Heart right ventricle (tissue), 16 donors: ENCODE data around the gene RPRD2. TPM values are rescaled to one million over a fixed set of nuclear protein-coding genes. Genes with fewer than 3 reads are reported as not detected.

Experiments
- ATAC-seq, 8 donors: fragments of 200-7000 bp; cut with Tn5 transposase; one replicate each; pipeline ENCODE4 v1.9.1; 2020; ENCODE audit warnings: mild to moderate bottlenecking in 8 of 8, moderate library complexity in 8 of 8, moderate number of reproducible peaks in 1 of 8
- DNase-seq, 2 donors: peaks; one replicate each; pipeline ENCODE4 v3.0.0-alpha.2; 2020
- H3K27ac ChIP-seq, 10 donors: fragments of 200-600 bp; sonication (generic) in 2 of 10; one replicate each; pipeline versions ENCODE4 v1.5.0 to v1.8.0; 2020 to 2022; ENCODE audit warnings: mild to moderate bottlenecking in 3 of 10
- H3K27me3 ChIP-seq, 7 donors: fragments of 200-600 bp; one replicate each; pipeline ENCODE4 v1.8.0; 2021 to 2022; ENCODE audit warnings: mild to moderate bottlenecking in 2 of 7
- H3K36me3 ChIP-seq, 9 donors: fragments of 200-600 bp; sonication (generic) in 1 of 9; one replicate each; pipeline versions ENCODE4 v1.5.0 to v1.8.0; 2020 to 2022; ENCODE audit warnings: mild to moderate bottlenecking in 2 of 9
- H3K4me1 ChIP-seq, 9 donors: fragments of 200-600 bp; sonication (generic) in 1 of 9; one replicate each; pipeline versions ENCODE4 v1.5.0 to v1.8.0; 2020 to 2022; ENCODE audit warnings: mild to moderate bottlenecking in 4 of 9
- H3K4me3 ChIP-seq, 10 donors: fragments of 200-600 bp; sonication (generic) in 2 of 10; one replicate each; pipeline versions ENCODE4 v1.5.0 to v1.8.0; 2020 to 2022; ENCODE audit warnings: mild to moderate bottlenecking in 7 of 10, moderate library complexity in 2 of 10
- H3K9me3 ChIP-seq, 11 donors: fragments of 200-600 bp in 10 of 11; sonication (generic) in 2 of 11; one replicate each; pipeline versions ENCODE4 v1.5.0 to v1.8.0; 2013 to 2022; ENCODE audit warnings: mild to moderate bottlenecking in 2 of 11, control low read depth in 1 of 11, moderate library complexity in 1 of 11
- WGBS, 2 donors: extraction: QIAGEN DNeasy Blood & Tissue Kit; methylation state at CpG; one replicate each; pipeline ENCODE4 v1.1.7; 2013; ENCODE audit warnings: inconsistent platforms in 1 of 2; 5-methylcytosine and 5-hydroxymethylcytosine counted together
- intact Hi-C, 10 donors: fragments of 100-400 bp; cut with DNase I; formaldehyde crosslinking; loops; one replicate each; pipeline versions ENCODE4 v1.11.1 to v1.14.2; 2022
- polyA plus RNA-seq, 2 donors: library from polyadenylated mRNA; stranded (reverse); fragments of 200-250 nt; gene quantifications; one replicate each; pipeline ENCODE4 v1.2.3, GENCODE V29; 2013
- total RNA-seq, 10 donors: library from RNA; stranded (reverse); fragmentation: NEBNext Ultra II Directional in 3 of 10; extraction: Animal tissue kit (Norgen Biotek cat#: 25700) in 3 of 10; gene quantifications; one replicate each; pipeline versions ENCODE4 v1.2.1 to v1.2.4, GENCODE V29; 2021 to 2023
- TF ChIP-seq, protein P1 (sequence below), 9 donors: fragments of 200-600 bp; sonication (generic) in 2 of 9; IDR thresholded peaks; one replicate each; pipeline versions ENCODE4 v1.5.0 to v1.8.0; 2021 to 2022; ENCODE audit warnings: antibody characterized with exemption in 9 of 9, mild to moderate bottlenecking in 5 of 9, moderate library complexity in 1 of 9
- donor health status: Arrhythmogenic right ventricular cardiomyopathy.
- donor health status: ischemic (EF 13 %, LVEDD 7.1; RV severe dilation, severe dysfunction).
- donor health status: healthy with polysubstance abuse.
- donor health status: DM: no; HTN: yes; CAD: no.
- donor health status: DM: no; HTN: no; CAD: no.
- donor health status: ischemic (EF 25% LVEDD 6.9; RV normal size, moderate dysfunction).
- donor health status: ischemic (EF 25% LVEDD 5.7; RV mildly dilated, moderate dysfunction).
- donor health status: healthy.
- donor health status: DM: yes; HTN: yes; CAD: no.
- donor health status: Ischemic cardiomyopathy.
- donor health status: ischemic (EF 35%, LVEDD 5.7; RV mildly dilated, moderate dysfunction).
- donor health status: nonischemic (EF 11% LVEDD 7.7; RV severe dilation, severe dysfunction).
- donor health status: DM: yes; HTN: yes; CAD: no.
- donor health status: PGD.
- donor health status: ischemic (EF 29% LVEDD 5.4; RV normal size, mild dysfunction).
- donor health status: nonischemic (EF 23%, LVEDD 6.1; RV moderate dilation, normal function).

The RPRD2 gene
- total and polyA plus RNA-seq, 12 donors: 4.0 to 34.5 (median 27.9) TPM

DNA sequence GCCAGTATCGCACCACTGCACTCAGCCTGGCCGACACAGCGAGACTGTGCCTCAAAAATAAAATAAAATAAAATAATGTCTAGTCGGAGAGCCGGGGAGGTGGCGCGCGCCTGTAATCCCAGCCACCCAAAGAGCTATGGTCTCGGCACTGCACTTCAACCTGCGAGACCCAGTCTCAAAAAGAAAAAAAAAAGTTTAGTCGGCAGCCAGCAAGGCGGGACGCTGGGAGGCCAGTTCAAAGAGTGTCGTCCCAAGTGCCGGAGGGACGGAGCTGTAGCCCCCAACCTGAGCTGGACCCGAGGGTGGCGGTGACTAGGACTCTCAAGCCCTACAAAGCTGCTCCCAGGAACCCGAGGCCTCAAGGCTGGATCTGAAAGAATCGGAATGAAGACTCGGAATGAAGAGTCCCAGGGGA lies 151.0 kb downstream of the RPRD2 start:
- intact Hi-C loops: loop anchor here in 2 of 10 donors (1.0 kb wide), 1 partner anchor 28 kb away; the partner anchor contains the start of gene TARS2 (in 2 of the 2)

GRCh38 chr1:150515328-150516049 lies 151.5 kb downstream of the RPRD2 start, which contains the start of gene FALEC:
FALEC (plus strand) TSS chr1:150515752.
- 0% methylated on average over 54 of the region's 54 CpGs for WGBS, 2 donors
- intact Hi-C loops: loop anchor here in 2 of 10 donors (1.0 kb wide), 1 partner anchor 28 kb away; the partner anchor contains the start of gene TARS2 (in 2 of the 2)
- ATAC-seq: peak; percentile 98 to 99 (median 98)
- H3K4me1 ChIP-seq: peaks cover 0 to 23% (median 16%) of the 10 kb centered on the region in 9 donors
- no peaks in the 10 kb centered on the region for H3K27me3 ChIP-seq
- H3K27ac ChIP-seq: peak within 1 kb of the TSS; percentile 68 to 94 (median 85)
- peaks cover 0 to 26% (median 3%) of the 10 kb centered on the region in 9 donors for H3K36me3 ChIP-seq
- H3K4me3 ChIP-seq: peak within 1 kb of the TSS; percentile 52 to 78 (median 64)
- DNase-seq: peak; percentile 96 to 98
- H3K9me3 ChIP-seq: no peaks in the 10 kb centered on the region
- TF ChIP-seq, protein P1, sequence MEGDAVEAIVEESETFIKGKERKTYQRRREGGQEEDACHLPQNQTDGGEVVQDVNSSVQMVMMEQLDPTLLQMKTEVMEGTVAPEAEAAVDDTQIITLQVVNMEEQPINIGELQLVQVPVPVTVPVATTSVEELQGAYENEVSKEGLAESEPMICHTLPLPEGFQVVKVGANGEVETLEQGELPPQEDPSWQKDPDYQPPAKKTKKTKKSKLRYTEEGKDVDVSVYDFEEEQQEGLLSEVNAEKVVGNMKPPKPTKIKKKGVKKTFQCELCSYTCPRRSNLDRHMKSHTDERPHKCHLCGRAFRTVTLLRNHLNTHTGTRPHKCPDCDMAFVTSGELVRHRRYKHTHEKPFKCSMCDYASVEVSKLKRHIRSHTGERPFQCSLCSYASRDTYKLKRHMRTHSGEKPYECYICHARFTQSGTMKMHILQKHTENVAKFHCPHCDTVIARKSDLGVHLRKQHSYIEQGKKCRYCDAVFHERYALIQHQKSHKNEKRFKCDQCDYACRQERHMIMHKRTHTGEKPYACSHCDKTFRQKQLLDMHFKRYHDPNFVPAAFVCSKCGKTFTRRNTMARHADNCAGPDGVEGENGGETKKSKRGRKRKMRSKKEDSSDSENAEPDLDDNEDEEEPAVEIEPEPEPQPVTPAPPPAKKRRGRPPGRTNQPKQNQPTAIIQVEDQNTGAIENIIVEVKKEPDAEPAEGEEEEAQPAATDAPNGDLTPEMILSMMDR (IDR thresholded peaks at IDR 0.05): no peak

More for the DNA sequence above, 151.0 kb downstream of the RPRD2 start:
- TF ChIP-seq, protein P1 (IDR thresholded peaks at IDR 0.05): no peak
- H3K36me3 ChIP-seq: peaks cover 0 to 31% (median 3%) of the 10 kb centered on the region in 9 donors
- peak overlapping the region; percentile 33 to 94 (median 85) for H3K27ac ChIP-seq
- H3K9me3 ChIP-seq: no peaks in the 10 kb centered on the region
- WGBS, 2 donors: 27 to 30% methylated on average over 21 of the region's 21 CpGs
- peaks cover 0 to 24% (median 16%) of the 10 kb centered on the region in 9 donors for H3K4me1 ChIP-seq
- ATAC-seq: peak in 5 of 8 donors; percentile 0 to 19 (median 3)
- peak overlapping the region; percentile 52 to 78 (median 64) for H3K4me3 ChIP-seq
- H3K27me3 ChIP-seq: no peaks in the 10 kb centered on the region
- DNase-seq: no peak

DNA sequence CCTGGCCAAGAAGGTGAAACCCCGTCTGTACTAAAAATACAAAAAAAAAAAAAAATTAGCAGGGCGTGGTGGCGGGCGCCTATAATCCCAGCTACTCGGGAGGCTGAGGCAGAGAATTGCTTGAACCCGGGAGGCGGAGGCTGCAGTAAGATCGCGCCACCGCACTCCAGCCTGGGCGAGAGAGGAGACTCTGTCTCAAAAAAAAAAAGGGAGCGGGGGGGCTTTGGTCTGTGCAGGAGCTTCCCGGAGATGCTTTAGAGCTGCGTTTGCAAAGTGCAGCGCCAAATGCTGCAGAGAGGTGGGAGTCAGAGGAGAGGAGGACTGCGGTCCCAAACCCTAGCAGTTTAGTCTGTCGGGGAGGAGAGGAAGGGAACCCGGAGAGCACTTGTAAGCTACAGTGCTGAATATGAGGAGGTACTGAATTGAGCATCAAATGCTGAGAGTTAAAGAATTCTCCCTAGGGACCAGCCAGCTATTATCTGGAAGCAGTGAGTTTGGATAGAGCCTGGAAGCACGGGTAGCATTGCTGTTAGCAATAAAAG lies 152.2 kb downstream of the RPRD2 start:
- DNase-seq: no peak
- H3K27me3 ChIP-seq: no peaks in the 10 kb centered on the region
- peaks cover 0 to 23% (median 16%) of the 10 kb centered on the region in 9 donors for H3K4me1 ChIP-seq
- peaks cover 0 to 19% (median 3%) of the 10 kb centered on the region in 9 donors for H3K36me3 ChIP-seq
- H3K4me3 ChIP-seq: peak overlapping the region; percentile 52 to 78 (median 64)
- ATAC-seq: peak in 4 of 8 donors; percentile 1 to 18 (median 6)
- TF ChIP-seq, protein P1 (IDR thresholded peaks at IDR 0.05): peak in 1 of 9 donors; percentile 3
- intact Hi-C loops: no loop called here
- H3K9me3 ChIP-seq: no peaks in the 10 kb centered on the region
- H3K27ac ChIP-seq: peak overlapping the region; percentile 68 to 94 (median 85)
- WGBS, 2 donors: 3 to 4% methylated on average over 19 of the region's 19 CpGs

- DNase-seq (no peak), ATAC-seq (no peak)
- peaks cover 0 to 14% (median 1%) of the 10 kb centered on the region in 9 donors for H3K36me3 ChIP-seq
- H3K4me1 ChIP-seq: peaks cover 0 to 23% (median 16%) of the 10 kb centered on the region in 9 donors
- peak overlapping the region in 4 of 10 donors; percentile 83 to 94 (median 88) for H3K27ac ChIP-seq
- TF ChIP-seq, protein P1 (IDR thresholded peaks at IDR 0.05): no peak
- H3K27me3 ChIP-seq: no peaks in the 10 kb centered on the region
- intact Hi-C loops: no loop called here
- H3K9me3 ChIP-seq: no peaks in the 10 kb centered on the region
- 49 to 56% methylated on average over 4 of the region's 4 CpGs for WGBS, 2 donors
- H3K4me3 ChIP-seq: peak overlapping the region in 4 of 10 donors; percentile 60 to 78 (median 72)
Observed at GRCh38 chr1:150516616-150517015, 152.7 kb downstream of the RPRD2 start.
